ENCODE results near the gene PHF12. TPM values are rescaled to one million over a fixed set of nuclear protein-coding genes. Genes with fewer than 3 reads are reported as not detected.
A peak's percentile ranks its signal among the peaks of the same experiment; 100 is the strongest.

PHF12 gene
- total and polyA plus RNA-seq, 8 donors, result 8.3 to 206 (median 24.7) TPM

GRCh38 chr17:28856028-28856574, 95.2 kb downstream of the PHF12 start:
- peaks cover 43 to 51% (median 50%) of the 10 kb centered on the region in 4 donors for H3K36me3 ChIP-seq
- intact Hi-C loops (cut with DNase I; ENCODE audit: low total_unique reads), result no loop called here
- H3K27me3 ChIP-seq, result no peaks in the 10 kb centered on the region
- no peak for DNase-seq
- TF ChIP-seq EP300 (IDR thresholded peaks at IDR 0.05) (no peak), POLR2A (IDR thresholded peaks at IDR 0.05) (no peak), CTCF (IDR thresholded peaks at IDR 0.05) (no peak), POLR2AphosphoS5 (IDR thresholded peaks at IDR 0.05) (no peak)
- 87 to 97% (median 94%) methylated on average over 5 of the region's 5 CpGs for WGBS, 5 donors
- peaks cover 6 to 18% (median 17%) of the 10 kb centered on the region in 4 donors for H3K4me1 ChIP-seq
- H3K9me3 ChIP-seq, result no peaks in the 10 kb centered on the region
- no peak overlapping the region for H3K27ac ChIP-seq
- H3K4me3 ChIP-seq, result peak overlapping the region in 1 of 4 donors; percentile 78

- peaks cover 36 to 43% (median 42%) of the 10 kb centered on the region in 4 donors for H3K36me3 ChIP-seq
- peaks cover 6 to 18% (median 17%) of the 10 kb centered on the region in 4 donors for H3K4me1 ChIP-seq
- 10 to 18% (median 17%) methylated on average over 5 of the region's 5 CpGs for WGBS, 5 donors
- no peak for DNase-seq
- intact Hi-C loops (cut with DNase I; ENCODE audit: low total_unique reads), result no loop called here
- H3K27ac ChIP-seq, result peak overlapping the region; percentile 73 to 88 (median 76)
- no peak for TF ChIP-seq CTCF (IDR thresholded peaks at IDR 0.05)
- TF ChIP-seq POLR2A (IDR thresholded peaks at IDR 0.05), result no peak
- no peaks in the 10 kb centered on the region for H3K9me3 ChIP-seq
- no peaks in the 10 kb centered on the region for H3K27me3 ChIP-seq
- H3K4me3 ChIP-seq, result peak overlapping the region; percentile 75 to 92 (median 77)
Observed at GRCh38 chr17:28855336-28855679, 96.0 kb downstream of the PHF12 start.

Other genes with a start within 250 kb of the PHF12 start
- 1 to 10 TPM in 1 of 5 donors, under 1 TPM in 2, not detected in 2; 0.14 to 5.3 (median 0.92) TPM for gene PROCA1, start 239.6 kb downstream of the PHF12 start, total RNA-seq
- gene PROCA1, start 239.6 kb downstream of the PHF12 start, polyA plus RNA-seq, result 1 to 10 TPM; 2.3 to 5.8 (median 2.6) TPM
- 100 to 1,000 TPM in 1 of 5 donors, 10 to 100 TPM in 4; 35.6 to 101 (median 95.5) TPM for gene RAB34, start 233.7 kb downstream of the PHF12 start, total RNA-seq
- gene RAB34, start 233.7 kb downstream of the PHF12 start, polyA plus RNA-seq, result 10 to 100 TPM; 53.1 to 80.1 (median 70.6) TPM
- 1,000 to 10,000 TPM in 1 of 5 donors, 100 to 1,000 TPM in 4; 221 to 1,205 (median 504) TPM for gene RPL23A, start 231.5 kb downstream of the PHF12 start, total RNA-seq
- gene RPL23A, start 231.5 kb downstream of the PHF12 start, polyA plus RNA-seq, result 1,000 to 10,000 TPM; 1,260 to 1,750 (median 1,417) TPM
- gene TLCD1, start 225.3 kb downstream of the PHF12 start, total RNA-seq, result 10 to 100 TPM in 2 of 5 donors, 1 to 10 TPM in 1, not detected in 2; 2.6 to 21.0 (median 11.7) TPM
- 10 to 100 TPM in 1 of 3 donors, 1 to 10 TPM in 2; 6.3 to 13.0 (median 8.2) TPM for gene TLCD1, start 225.3 kb downstream of the PHF12 start, polyA plus RNA-seq
- 10 to 100 TPM in 1 of 5 donors, 1 to 10 TPM in 3, not detected in 1; 2.8 to 17.8 (median 7.5) TPM for gene NEK8, start 222.7 kb downstream of the PHF12 start, total RNA-seq
- gene NEK8, start 222.7 kb downstream of the PHF12 start, polyA plus RNA-seq, result 1 to 10 TPM; 2.8 to 3.4 (median 3.1) TPM
- 100 to 1,000 TPM in 3 of 5 donors, 10 to 100 TPM in 2; 29.0 to 383 (median 151) TPM for gene TRAF4, start 207.5 kb downstream of the PHF12 start, total RNA-seq
- 10 to 100 TPM; 33.3 to 38.2 (median 34.4) TPM for gene TRAF4, start 207.5 kb downstream of the PHF12 start, polyA plus RNA-seq
- 10 to 100 TPM in 3 of 5 donors, 1 to 10 TPM in 2; 5.5 to 29.6 (median 14.0) TPM for gene FAM222B, start 108.7 kb downstream of the PHF12 start, total RNA-seq
- 1 to 10 TPM; 4.4 to 8.3 (median 6.6) TPM for gene FAM222B, start 108.7 kb downstream of the PHF12 start, polyA plus RNA-seq
- 10 to 100 TPM; 23.1 to 97.0 (median 60.0) TPM for gene ERAL1, start 96.5 kb downstream of the PHF12 start, total RNA-seq
- 10 to 100 TPM; 36.7 to 50.3 (median 42.6) TPM for gene ERAL1, start 96.5 kb downstream of the PHF12 start, polyA plus RNA-seq
- gene FLOT2, start 53.8 kb downstream of the PHF12 start, total RNA-seq, result 10 to 100 TPM; 19.5 to 80.5 (median 42.4) TPM
- 10 to 100 TPM; 32.1 to 43.2 (median 37.0) TPM for gene FLOT2, start 53.8 kb downstream of the PHF12 start, polyA plus RNA-seq
- 10 to 100 TPM in 2 of 5 donors, 1 to 10 TPM in 2, not detected in 1; 6.4 to 33.5 (median 9.3) TPM for gene DHRS13, start 48.4 kb downstream of the PHF12 start, total RNA-seq
- gene DHRS13, start 48.4 kb downstream of the PHF12 start, polyA plus RNA-seq, result 10 to 100 TPM in 1 of 3 donors, 1 to 10 TPM in 2; 4.4 to 13.4 (median 6.0) TPM
- gene SEZ6, start 54.5 kb upstream of the PHF12 start, total RNA-seq, result 10 to 100 TPM in 1 of 5 donors, 1 to 10 TPM in 1, under 1 TPM in 2, not detected in 1; under 0.01 to 21.4 (median 1.4) TPM
- gene SEZ6, start 54.5 kb upstream of the PHF12 start, polyA plus RNA-seq, result under 1 TPM in 2 of 3 donors, not detected in 1; 0.05 to 0.19 TPM
- 10 to 100 TPM in 1 of 5 donors, 1 to 10 TPM in 3, not detected in 1; 1.8 to 13.8 (median 5.2) TPM for gene PIPOX, start 91.6 kb upstream of the PHF12 start, total RNA-seq
- gene PIPOX, start 91.6 kb upstream of the PHF12 start, polyA plus RNA-seq, result under 1 TPM; 0.31 to 0.70 (median 0.50) TPM
- 100 to 1,000 TPM in 3 of 5 donors, 10 to 100 TPM in 2; 42.8 to 305 (median 121) TPM for gene MYO18A, start 228.9 kb upstream of the PHF12 start, total RNA-seq
- gene MYO18A, start 228.9 kb upstream of the PHF12 start, polyA plus RNA-seq, result 10 to 100 TPM; 16.5 to 30.3 (median 28.2) TPM